Fibroblast of pulmonary artery (primary cell): ENCODE data around the gene DST.

Source experiments
- DNase-seq: peaks from one replicate; pipeline ENCODE4 v3.0.0-alpha.2; 2010; ENCODE audit warnings: low read depth
- H3K4me3 ChIP-seq: replicated peaks from 2 replicates; pipeline ENCODE4 v1.5.1; 2011; ENCODE audit warnings: low read depth, mild to moderate bottlenecking, control low read depth, low read length, moderate library complexity
- CTCF ChIP-seq: IDR thresholded peaks from 2 replicates; pipeline ENCODE4 v1.5.1; 2011; ENCODE audit warnings: mild to moderate bottlenecking, control low read depth, low read length, inconsistent platforms; ENCODE audit errors: missing control alignments

The DST gene

GRCh38 chr6:56682635-56683034 is 39.9 kb upstream of the DST start:
- no peak for TF ChIP-seq CTCF
- no peak overlapping the region for H3K4me3 ChIP-seq
- no peak for DNase-seq

GRCh38 chr6:56677559-56677958 is 34.9 kb upstream of the DST start:
- no peak for TF ChIP-seq CTCF
- peak; percentile 52 for DNase-seq

GRCh38 chr6:56671651-56672461 is 29.2 kb upstream of the DST start:
- no peak overlapping the region for H3K4me3 ChIP-seq
- DNase-seq = no peak
- TF ChIP-seq CTCF = no peak

More at GRCh38 chr6:56677559-56677958, 34.9 kb upstream of the DST start:
- no peak overlapping the region for H3K4me3 ChIP-seq

GRCh38 chr6:56671160-56671559 is 28.5 kb upstream of the DST start:
- no peak for TF ChIP-seq CTCF
- H3K4me3 ChIP-seq = no peak overlapping the region
- DNase-seq = no peak

GRCh38 chr6:56669041-56669440 is 26.4 kb upstream of the DST start:
- TF ChIP-seq CTCF = no peak
- no peak for DNase-seq
- no peak overlapping the region for H3K4me3 ChIP-seq

GRCh38 chr6:56668158-56668557 is 25.5 kb upstream of the DST start:
- H3K4me3 ChIP-seq = no peak overlapping the region
- no peak for DNase-seq
- TF ChIP-seq CTCF = no peak

- no peak overlapping the region for H3K4me3 ChIP-seq
- no peak for DNase-seq
- no peak for TF ChIP-seq CTCF
Measured at GRCh38 chr6:56667336-56667735, 24.6 kb upstream of the DST start.
